Measurements from ENCODE around the gene NHLRC4. TPM values are rescaled to one million over a fixed set of nuclear protein-coding genes. Genes with fewer than 3 reads are reported as not detected.

NHLRC4 gene
- total and polyA plus RNA-seq, 2 of the 8 experiments (the other 6 are each of a cell fraction or from before 2014, with no cell fraction given), result 0.60 to 0.76 TPM

- TF ChIP-seq ATF2 (IDR thresholded peaks at IDR 0.05; ENCODE audit: low read length) (no peak), SP1 (IDR thresholded peaks at IDR 0.05; ENCODE audit: low read depth, low read length) (no peak), SIX5 (IDR thresholded peaks at IDR 0.05; ENCODE audit: low read depth, low read length) (peak; percentile 71), KDM5A (IDR thresholded peaks at IDR 0.05; ENCODE audit: low read length) (0 out of 2 replicates have a peak, but pooled peaks have one; percentile 33), CBX8 (IDR thresholded peaks at IDR 0.05; ENCODE audit: borderline replicate concordance, low read depth, low read length) (no peak), RXRA (IDR thresholded peaks at IDR 0.05; ENCODE audit: insufficient read depth, low read depth, low read length) (no peak), SIRT6 (IDR thresholded peaks at IDR 0.05; ENCODE audit: low read length) (no peak), PHF8 (conservative IDR thresholded peaks at IDR 0.05; ENCODE audit: low read depth, low read length) (peak; percentile 86), EZH2 (IDR thresholded peaks at IDR 0.05; ENCODE audit: low read depth, low read length, severe bottlenecking) (no peak), MAFK (IDR thresholded peaks at IDR 0.05; ENCODE audit: low read depth, low read length) (no peak), BACH1 (IDR thresholded peaks at IDR 0.05; ENCODE audit: low read length) (peak; percentile 71), POLR2A (IDR thresholded peaks at IDR 0.05; ENCODE audit: control extremely low read depth in 1 of 2, low read depth in 2 of 2, low read length in 2 of 2) (peak in 1 of 2 experiments; percentile 47; a peak in 1 of 3 replicates), SP2 (IDR thresholded peaks at IDR 0.05; ENCODE audit: low read length) (no peak), FOSL1 (IDR thresholded peaks at IDR 0.05; ENCODE audit: insufficient read depth, low read depth, low read length) (peak; percentile 94), E2F6 (IDR thresholded peaks at IDR 0.05) (no peak), POU5F1 (IDR thresholded peaks at IDR 0.05; ENCODE audit: low read depth, low read length) (no peak), RNF2 (IDR thresholded peaks at IDR 0.05; ENCODE audit: borderline replicate concordance, low read depth, low read length, missing control alignments, poor library complexity, severe bottlenecking) (no peak), CEBPB (IDR thresholded peaks at IDR 0.05; ENCODE audit: low read depth, low read length) (no peak), CREB1 (IDR thresholded peaks at IDR 0.05) (peak; percentile 92), CBX5 (IDR thresholded peaks at IDR 0.05; ENCODE audit: low read depth, low read length) (no peak), RAD21 (IDR thresholded peaks at IDR 0.05 in 1 of 2, conservative IDR thresholded peaks at IDR 0.05 in 1 of 2; ENCODE audit: low read depth in 2 of 2, low read length in 2 of 2) (no peak), RBBP5 (IDR thresholded peaks at IDR 0.05; ENCODE audit: borderline replicate concordance, low read depth, low read length) (peak; percentile 77; the same call in 1 of the 2 replicates)
Measured at GRCh38 chr16:527015-527903, 39.5 kb upstream of the NHLRC4 start, which contains the start of gene CAPN15 (continued).

All from H1 (cell line).